Small intestine (tissue), 7 donors: ENCODE data around the gene ERCC6L. TPM values are rescaled to one million over a fixed set of nuclear protein-coding genes. Genes with fewer than 3 reads are reported as not detected.
"Not testable (repeated sequence)": the region's sequence is repeated elsewhere in the genome, so short reads cannot be mapped to it uniquely, and the experiment has no call there.

Experiments
- DNase-seq, 2 donors: peaks; one replicate each; pipeline versions ENCODE4 v3.0.0 to v3.0.0-alpha.2; 2013
- FAIRE-seq: peaks from 2 replicates; lab custom pipeline; 2012; peaks lifted over from hg19 to GRCh38; lab: Jason Lieb, UNC
- H3K27ac ChIP-seq, 3 donors: one replicate each; pipeline ENCODE4 v1.5.1; 2013; ENCODE audit warnings: low read length in 2 of 3, mild to moderate bottlenecking in 2 of 3, control low read depth in 1 of 3, inconsistent platforms in 1 of 3, low read depth in 1 of 3, moderate library complexity in 1 of 3
- H3K27me3 ChIP-seq, 3 donors: one replicate each; pipeline ENCODE4 v1.6.1; 2013; ENCODE audit warnings: low read length in 3 of 3, inconsistent platforms in 1 of 3; ENCODE audit not compliant: control insufficient read depth in 3 of 3, insufficient read depth in 3 of 3
- H3K36me3 ChIP-seq, 3 donors: one replicate each; pipeline ENCODE4 v1.6.1; 2013; ENCODE audit warnings: low read length in 3 of 3, inconsistent platforms in 1 of 3, low read depth in 1 of 3, mild to moderate bottlenecking in 1 of 3, moderate library complexity in 1 of 3; ENCODE audit not compliant: control insufficient read depth in 3 of 3, insufficient read depth in 2 of 3
- H3K4me1 ChIP-seq, 3 donors: one replicate each; pipeline ENCODE4 v1.6.1; 2013; ENCODE audit warnings: low read length in 2 of 3, inconsistent platforms in 1 of 3, low read depth in 1 of 3, mild to moderate bottlenecking in 1 of 3, moderate library complexity in 1 of 3; ENCODE audit not compliant: control insufficient read depth in 3 of 3, insufficient read depth in 2 of 3
- H3K4me3 ChIP-seq, 3 donors: one replicate each; pipeline ENCODE4 v1.5.1; 2013; ENCODE audit warnings: low read length in 3 of 3, control low read depth in 1 of 3, inconsistent platforms in 1 of 3, low read depth in 1 of 3, mild to moderate bottlenecking in 1 of 3, moderate library complexity in 1 of 3
- H3K9me3 ChIP-seq, 2 donors: one replicate each; pipeline ENCODE4 v1.6.1; 2013; ENCODE audit warnings: low read depth in 1 of 2, low read length in 1 of 2; ENCODE audit not compliant: control insufficient read depth in 2 of 2, insufficient read depth in 1 of 2
- WGBS, 3 donors: extraction: QIAGEN DNeasy Blood & Tissue Kit; methylation state at CpG; one replicate each; pipeline ENCODE4 v1.1.7; 2013; 5-methylcytosine and 5-hydroxymethylcytosine counted together
- polyA plus RNA-seq, 4 donors: library from polyadenylated mRNA; stranded (reverse) in 3 of 4; unstranded in 1 of 4; fragments of 200-250 nt in 3 of 4; fragments of 120-200 nt in 1 of 4; gene quantifications; one replicate each; pipeline versions ENCODE4 v1.2.1 to v1.2.3, GENCODE V29; 2013
- donor health status: healthy with polysubstance abuse.
- donor health status: control.
- donor health status: control.
- donor health status: Bipolar disorder and iron deficiency.
- donor health status: healthy.

ERCC6L gene
- polyA plus RNA-seq, 4 donors, result 0.27 to 2.6 (median 1.6) TPM; not detected in 1

- no peak for FAIRE-seq
- WGBS, 3 donors, result 55 to 88% (median 82%) methylated on average over 4 of the region's 4 CpGs
Observed at GRCh38 chrX:72202792-72203401, 35.9 kb downstream of the ERCC6L start.

DNA sequence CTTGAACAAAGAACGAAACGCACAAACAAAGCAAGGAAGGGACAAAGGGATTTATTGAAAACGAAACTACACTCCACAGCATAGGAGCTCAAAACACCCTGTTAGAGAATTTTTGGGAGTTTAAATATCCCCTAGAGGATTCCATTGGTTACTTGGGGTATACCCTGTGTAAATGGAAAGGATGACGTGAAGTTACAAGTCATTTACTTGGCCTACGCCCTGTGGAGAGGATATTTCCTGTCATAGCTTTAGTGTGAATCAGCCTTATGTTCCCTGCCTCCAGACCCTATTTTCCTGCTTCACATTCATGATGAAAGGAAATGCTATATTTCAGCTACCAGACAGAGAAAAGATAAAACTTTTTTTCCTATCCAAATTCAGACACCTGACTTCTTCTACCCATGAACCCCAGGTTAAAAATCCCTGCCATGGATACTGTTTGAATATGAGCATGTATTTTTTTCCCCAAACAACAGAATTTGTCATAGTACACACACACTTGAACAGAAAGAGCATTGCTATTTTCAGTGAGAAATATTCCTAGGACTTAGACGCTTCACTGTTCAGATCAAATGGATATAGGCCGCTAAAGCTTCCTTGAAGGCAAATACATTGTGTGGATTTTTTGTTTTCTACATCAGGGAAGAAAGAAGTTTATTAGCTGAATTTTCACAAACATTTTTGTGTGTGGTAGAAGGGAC is 36.8 kb downstream of the ERCC6L start:
- no peaks in the 10 kb centered on the region for H3K9me3 ChIP-seq
- WGBS, 3 donors, result 74 to 95% (median 84%) methylated on average over 7 of the region's 7 CpGs
- no peaks in the 10 kb centered on the region for H3K27me3 ChIP-seq
- H3K4me1 ChIP-seq, result no peaks in the 10 kb centered on the region
- H3K27ac ChIP-seq, result no peak overlapping the region
- no peak for FAIRE-seq
- H3K4me3 ChIP-seq, result no peak overlapping the region
- H3K36me3 ChIP-seq, result peaks cover 0 to 19% (median 9%) of the 10 kb centered on the region in 3 donors
- no peak for DNase-seq

More at GRCh38 chrX:72202792-72203401, 35.9 kb downstream of the ERCC6L start:
- Histone ChIP-seq H3K4me1 (no peaks in the 10 kb centered on the region), H3K36me3 (peaks cover 0 to 19% (median 9%) of the 10 kb centered on the region in 3 donors), H3K4me3 (no peak overlapping the region), H3K27me3 (no peaks in the 10 kb centered on the region), H3K9me3 (no peaks in the 10 kb centered on the region), H3K27ac (no peak overlapping the region)
- no peak for DNase-seq

DNA sequence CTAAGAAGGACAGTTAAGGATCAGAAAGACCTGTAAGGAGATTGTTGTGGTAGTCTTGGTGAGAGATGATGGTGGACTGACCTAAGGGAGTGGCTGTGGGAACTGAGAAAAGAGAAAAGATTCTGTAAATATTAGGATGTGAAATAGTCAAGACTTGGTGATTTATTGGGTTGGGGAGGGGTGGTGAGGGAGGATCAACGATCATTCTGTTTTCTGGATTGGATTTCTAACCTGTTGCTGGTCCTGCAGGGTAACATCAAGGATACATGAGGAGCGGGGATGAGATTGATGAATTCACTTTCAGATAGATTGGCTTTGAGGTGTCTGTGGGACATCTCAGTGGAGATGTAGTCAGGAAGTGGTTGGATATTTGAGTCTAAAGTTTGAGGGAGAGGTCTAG is 55.9 kb downstream of the ERCC6L start:
- FAIRE-seq (no peak), DNase-seq (no peak)
- WGBS, 3 donors, result 70 to 88% (median 83%) methylated on average over 2 of the region's 2 CpGs
- H3K4me1 ChIP-seq, result no peaks in the 10 kb centered on the region
- peak overlapping the region in 1 of 3 donors; percentile 74 for H3K4me3 ChIP-seq
- H3K27ac ChIP-seq, result no peak overlapping the region
- H3K9me3 ChIP-seq, result no peaks in the 10 kb centered on the region
- H3K36me3 ChIP-seq, result peaks cover 0 to 3% (median 0%) of the 10 kb centered on the region in 3 donors
- H3K27me3 ChIP-seq, result no peaks in the 10 kb centered on the region

DNA sequence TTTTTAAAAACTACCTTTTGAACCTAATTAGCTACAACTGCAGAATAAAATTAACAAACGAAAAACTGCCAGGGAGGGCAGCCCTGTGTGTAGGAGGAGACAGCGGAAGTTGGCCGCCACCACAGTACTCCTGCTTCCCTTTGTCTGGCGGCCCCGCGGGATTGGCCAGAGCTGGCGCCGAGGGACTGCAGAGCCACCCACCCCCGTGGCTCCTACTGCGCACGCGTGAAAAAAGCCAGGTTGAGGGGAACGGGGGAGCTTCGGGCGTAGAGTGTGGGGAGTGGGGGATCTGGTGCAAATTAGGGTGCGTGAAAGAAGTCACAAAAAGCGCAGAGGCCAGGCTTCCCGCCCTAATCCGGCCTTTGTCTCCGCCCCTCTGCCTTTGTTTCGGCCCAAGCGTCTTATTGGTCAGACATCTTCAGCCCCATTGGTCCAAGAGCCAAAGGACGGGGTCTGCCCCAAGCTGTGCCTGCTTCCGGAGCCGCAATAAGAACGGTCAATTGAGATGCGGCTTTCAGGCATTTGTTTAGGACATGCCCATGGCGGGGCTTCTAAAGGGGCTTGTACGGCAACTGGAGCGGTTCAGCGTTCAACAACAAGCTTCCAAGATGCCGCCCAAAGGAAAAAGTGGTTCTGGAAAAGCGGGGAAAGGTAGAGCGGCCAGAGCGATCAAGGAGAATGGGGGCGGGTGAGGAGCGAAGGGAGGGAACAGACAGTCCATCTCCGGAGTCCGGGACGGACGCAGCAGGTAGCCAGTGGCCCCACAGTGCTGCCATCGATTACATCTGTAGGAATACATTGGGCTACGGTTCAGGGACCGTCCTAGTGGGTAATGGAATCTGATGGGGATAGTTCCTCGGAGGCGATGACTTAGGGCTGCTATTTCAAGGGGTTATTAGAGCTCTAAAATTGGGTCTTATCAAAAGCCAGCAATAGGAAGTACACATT is 57.4 kb downstream of the ERCC6L start, which contains the start of gene PIN4:
PIN4 (plus strand) TSS at position 580 of the 948 bp plus-strand sequence; CDS start at position 609, 29 bp downstream.
- DNase-seq, result peak; percentile 94 to 95
- H3K4me1 ChIP-seq, result no peaks in the 10 kb centered on the region
- WGBS, 3 donors, result 0 to 26% (median 6%) methylated on average over 39 to 46 of the region's 46 CpGs

GRCh38 chrX:72180539-72180938 is 58.3 kb downstream of the ERCC6L start:
- Histone ChIP-seq H3K9me3 (no peaks in the 10 kb centered on the region), H3K27ac (peak overlapping the region in 2 of 3 donors; percentile 44 to 73), H3K27me3 (no peaks in the 10 kb centered on the region), H3K4me3 (no peak overlapping the region), H3K4me1 (no peaks in the 10 kb centered on the region), H3K36me3 (no peaks in the 10 kb centered on the region)
- DNase-seq, result no peak
- FAIRE-seq, result no peak
- 24 to 64% (median 33%) methylated on average over 1 of the region's 1 CpG for WGBS, 3 donors

More for the DNA sequence above, 57.4 kb downstream of the ERCC6L start, which contains the start of gene PIN4:
- Histone ChIP-seq H3K27me3 (no peaks in the 10 kb centered on the region), H3K9me3 (no peaks in the 10 kb centered on the region), H3K36me3 (no peaks in the 10 kb centered on the region), H3K27ac (peak within 1 kb of the TSS; percentile 1 to 91 (median 73)), H3K4me3 (peak within 1 kb of the TSS; percentile 60 to 74 (median 61))
- no peak for FAIRE-seq

GRCh38 chrX:72176981-72177380 is 61.8 kb downstream of the ERCC6L start:
- H3K4me1 ChIP-seq, result no peaks in the 10 kb centered on the region
- DNase-seq (no peak), FAIRE-seq (no peak)
- no peak overlapping the region for H3K27ac ChIP-seq
- no peak overlapping the region for H3K4me3 ChIP-seq
- no peaks in the 10 kb centered on the region for H3K27me3 ChIP-seq
- H3K36me3 ChIP-seq, result no peaks in the 10 kb centered on the region
- WGBS, 3 donors, result 83 to 91% (median 86%) methylated on average over 2 of the region's 2 CpGs
- no peaks in the 10 kb centered on the region for H3K9me3 ChIP-seq

- not testable (repeated sequence) for H3K27me3 ChIP-seq, H3K4me3 ChIP-seq, FAIRE-seq, H3K27ac ChIP-seq, DNase-seq, H3K36me3 ChIP-seq, H3K4me1 ChIP-seq, H3K9me3 ChIP-seq
- 85 to 100% (median 88%) methylated on average over 2 to 4 of the region's 5 CpGs for WGBS, 3 donors
Observed at GRCh38 chrX:72176289-72176688, 62.5 kb downstream of the ERCC6L start.
